AML-193 (cell line): ENCODE data around the gene CDH23.
"Not testable (repeated sequence)": the region's sequence is repeated elsewhere in the genome, so short reads cannot be mapped to it uniquely, and the experiment has no call there.

Source experiments
- DNase-seq, 2 experiments: peaks; one replicate each; lab custom pipeline; 2025; lab: John Stamatoyannopoulos, UW

Gene CDH23

DNA sequence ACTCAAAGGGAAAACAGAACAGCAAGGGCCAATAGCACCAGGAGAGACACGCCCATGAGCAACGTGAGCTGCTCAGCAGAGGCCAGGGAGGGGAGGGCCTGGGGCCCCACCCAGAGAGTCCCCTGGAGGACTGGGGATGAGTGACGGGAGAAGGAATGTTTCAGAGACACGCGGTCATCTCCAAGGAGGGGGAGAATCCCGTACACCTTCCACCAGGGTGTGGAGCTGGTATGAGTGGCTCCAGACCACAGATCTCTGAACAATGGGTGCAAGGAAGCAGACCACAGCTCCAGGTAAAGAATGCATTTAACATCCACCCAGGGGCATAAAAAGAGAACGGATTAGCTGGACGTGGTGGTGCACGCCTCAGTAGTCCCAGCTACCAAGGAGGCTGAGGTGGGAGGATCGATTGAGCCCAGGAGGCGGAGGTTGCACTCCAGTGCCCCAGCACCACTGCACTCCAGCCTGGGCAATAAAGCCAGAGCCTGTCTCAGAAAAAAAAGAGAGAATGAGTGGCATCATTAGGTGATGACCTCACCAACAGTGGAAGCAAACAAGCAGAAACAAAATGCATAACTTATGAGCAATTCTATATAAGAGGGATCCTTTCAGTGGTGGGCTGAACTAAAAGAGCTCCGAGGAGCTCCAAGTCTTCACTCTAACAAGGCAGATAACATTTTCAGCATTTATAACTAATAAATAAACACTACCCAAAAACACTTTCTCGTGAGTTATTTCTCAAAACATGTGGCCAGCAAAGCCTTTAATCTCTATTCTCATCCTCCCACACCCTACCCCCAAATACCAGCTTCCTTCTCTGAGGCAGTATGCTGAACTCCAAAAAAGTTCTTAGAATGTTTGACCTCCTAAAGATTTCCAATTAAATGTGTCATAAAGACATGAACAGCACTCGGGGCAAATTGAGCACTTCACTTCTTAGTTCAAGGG lies 441.8 kb downstream of the CDH23 start:
- DNase-seq: no peak

DNA sequence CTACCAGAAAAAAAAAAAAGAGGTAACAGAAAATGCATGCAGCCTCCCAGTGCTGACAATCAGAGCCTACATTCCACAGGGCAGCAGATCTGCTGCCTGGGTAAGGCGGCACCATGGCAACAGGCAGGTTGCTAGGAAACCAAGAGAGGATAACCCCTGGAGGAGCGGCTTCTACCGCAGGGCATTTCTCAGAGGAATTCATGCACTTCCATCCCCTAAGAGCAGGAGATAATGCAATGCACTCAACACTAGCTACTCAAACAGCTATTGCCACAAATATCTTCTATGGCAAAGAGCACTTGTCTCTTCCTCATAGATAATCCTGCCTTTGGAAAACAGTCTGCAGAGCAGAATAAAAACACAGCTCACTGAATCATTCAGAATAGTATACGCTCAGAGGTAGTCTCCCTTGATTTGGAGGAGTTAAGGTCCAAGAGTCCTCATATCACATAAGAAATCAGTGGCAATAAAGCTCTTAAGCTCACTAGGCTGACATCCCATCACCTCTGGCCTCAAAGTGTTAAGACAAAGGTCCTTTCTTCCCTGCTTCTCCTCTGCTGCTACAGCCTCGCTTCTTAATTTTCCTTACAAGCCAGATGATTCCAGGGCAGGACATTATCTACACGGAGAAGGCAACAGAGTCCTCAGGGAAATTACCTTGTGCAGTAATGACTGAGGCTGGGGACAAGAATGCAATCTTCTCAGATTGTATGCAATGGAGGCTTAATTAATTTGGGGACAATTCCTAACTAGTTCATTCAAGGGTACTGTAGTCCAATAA lies 443.6 kb downstream of the CDH23 start:
- no peak for DNase-seq

DNA sequence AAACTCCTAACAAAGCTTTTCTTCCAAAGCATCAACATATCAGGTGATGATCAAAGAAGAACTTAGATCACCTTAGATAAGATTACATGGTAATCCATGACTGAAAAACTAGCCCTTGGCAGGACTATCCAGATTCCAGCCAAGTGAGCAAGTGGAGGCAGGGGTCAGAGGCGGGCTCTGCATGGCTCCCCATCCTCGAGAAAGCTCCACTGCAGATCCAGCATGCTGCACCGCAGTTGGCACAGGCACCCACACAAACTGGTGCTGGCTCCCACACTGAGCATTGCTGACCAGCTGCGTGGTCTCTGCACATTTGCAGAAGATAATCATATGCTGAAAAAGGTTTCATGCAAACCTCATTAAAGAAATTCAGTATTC lies 444.2 kb downstream of the CDH23 start:
- no peak for DNase-seq

DNA sequence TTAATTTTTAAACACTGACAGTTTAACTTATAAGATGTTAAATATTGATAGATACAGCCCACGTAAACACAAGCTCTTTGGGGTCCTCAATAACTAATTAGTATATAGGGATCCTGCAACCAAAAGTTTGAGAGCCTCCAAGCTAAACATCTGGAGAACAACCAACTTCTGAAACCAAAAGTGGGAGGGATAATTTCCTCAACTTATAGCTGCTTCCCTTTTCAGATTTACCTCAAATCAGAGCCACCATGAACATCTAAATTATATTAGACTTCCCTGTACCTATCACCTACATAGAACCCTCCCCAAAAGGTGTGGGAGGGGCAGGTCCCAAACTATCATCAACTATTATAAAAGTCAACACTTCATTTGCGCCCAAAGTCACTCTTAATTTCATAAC lies 445.7 kb downstream of the CDH23 start:
- no peak for DNase-seq

DNA sequence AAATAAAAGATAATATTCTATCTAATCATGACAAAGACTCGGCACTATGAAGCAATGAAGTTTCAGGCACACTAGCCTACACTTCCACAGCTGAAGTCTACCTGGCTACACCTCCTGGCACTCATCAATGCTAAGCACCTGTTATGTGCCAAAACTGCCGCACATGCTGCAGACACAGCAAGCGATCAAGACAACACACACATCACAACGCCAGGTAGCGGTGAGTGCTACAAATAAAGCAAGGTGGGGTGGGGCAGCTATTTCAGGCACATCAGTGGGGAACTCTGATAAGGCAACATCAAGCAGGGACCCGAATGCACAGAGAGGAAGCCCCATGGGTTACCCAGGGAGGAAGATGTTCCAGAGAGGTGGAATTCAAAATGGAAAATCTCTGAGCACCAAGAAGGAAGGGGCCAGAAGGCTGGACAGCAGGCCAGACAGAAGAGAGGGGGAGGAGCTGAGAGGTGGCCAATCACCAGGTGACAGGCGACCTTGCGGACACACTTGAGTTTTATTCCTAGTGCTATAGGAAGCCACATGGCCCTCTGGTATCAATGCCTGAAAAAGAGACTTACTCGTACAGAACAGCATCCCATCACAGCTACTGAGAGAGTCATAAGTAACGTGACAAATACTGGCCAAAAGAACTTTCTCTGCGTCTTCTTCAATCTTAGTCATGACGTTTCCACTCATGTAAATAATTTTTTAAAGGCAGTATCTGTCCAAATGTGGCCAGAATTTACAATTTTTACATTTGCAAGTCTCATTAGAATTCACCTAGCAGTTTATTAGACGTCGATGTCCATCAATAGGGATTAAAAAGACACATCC lies 446.4 kb downstream of the CDH23 start:
- DNase-seq: no peak

DNA sequence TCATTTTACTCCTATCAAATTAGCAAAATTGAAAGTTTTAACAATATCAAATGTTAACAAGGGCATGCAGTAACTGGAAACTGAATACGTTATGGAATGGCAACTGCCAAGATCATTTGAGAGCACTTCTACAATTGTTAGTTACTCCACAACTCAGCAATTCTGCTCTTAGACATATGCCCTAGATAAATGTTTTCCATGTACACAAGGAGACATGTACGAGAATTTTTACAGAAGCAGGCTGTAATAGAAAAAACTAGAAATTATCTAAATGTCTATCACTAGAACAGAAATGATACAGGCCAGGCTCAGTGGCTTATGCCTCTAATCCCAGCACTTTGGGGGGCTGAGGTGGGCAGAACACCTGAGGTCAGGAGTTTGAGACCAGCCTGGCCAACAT lies 447.4 kb downstream of the CDH23 start:
- DNase-seq: no peak

DNA sequence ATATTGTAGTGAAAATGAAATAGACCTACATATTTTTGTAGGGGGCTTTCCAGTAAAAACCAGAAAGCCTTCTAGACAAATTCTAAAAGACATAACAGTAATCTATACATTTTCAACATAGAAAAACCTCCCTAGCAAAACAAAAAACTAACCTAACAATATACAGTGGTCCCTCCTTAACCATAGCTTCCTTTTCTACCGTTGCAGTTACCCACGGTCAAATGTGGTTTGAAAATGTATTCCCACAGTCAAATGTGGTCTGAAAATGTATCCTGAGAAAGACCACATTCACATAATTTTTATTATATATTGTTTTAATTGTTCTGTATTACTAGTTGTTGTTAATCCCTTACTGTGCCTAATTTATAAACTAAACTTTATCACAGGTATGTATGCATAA lies 448.0 kb downstream of the CDH23 start:
- DNase-seq: no peak

DNA sequence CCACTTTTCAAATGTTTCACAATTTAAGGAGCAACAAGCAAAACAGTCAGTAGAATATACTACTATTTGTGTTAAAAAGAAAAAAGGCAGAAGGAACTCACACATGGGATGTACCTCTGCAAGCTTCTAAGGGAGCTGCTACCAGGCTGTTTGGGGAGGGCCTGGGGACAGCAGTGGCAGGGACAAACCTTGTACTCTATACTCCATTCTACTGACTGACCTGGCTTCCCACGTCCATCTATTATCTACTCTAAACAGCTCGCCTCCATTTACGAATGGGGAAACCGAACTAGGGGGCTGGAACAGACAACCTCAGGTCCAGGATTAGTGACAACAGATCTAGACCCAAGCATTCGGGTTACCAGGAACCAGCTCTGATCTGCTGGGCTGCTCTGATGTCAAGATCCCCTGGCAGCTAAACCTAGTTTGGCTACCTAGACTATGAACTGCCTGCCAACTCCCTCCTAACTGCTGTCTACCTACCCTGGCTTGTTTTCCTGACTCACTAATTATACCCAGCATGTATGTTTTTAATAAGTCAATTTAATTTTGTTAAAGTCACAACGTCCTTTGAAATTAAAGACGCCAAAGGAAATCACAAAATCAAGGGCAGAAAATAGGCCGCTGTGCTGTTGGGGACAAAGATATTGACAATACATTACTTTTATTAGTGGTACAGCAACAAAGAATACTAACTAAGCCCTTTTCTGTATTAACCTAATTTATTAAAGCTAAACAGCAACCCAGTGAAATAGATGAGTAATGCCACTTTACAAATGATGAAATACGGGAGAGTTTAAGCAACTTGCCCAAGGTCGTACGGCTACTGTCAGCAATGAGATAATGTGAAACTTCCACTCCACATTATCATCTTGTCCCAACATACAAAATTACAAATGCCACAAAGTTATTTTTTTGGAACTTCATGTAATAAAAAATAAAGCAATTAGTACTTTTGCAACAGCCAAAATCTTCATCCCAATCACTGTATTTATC lies 449.0 kb downstream of the CDH23 start:
- peak in 1 of 2 experiments; percentile 19 for DNase-seq

DNA sequence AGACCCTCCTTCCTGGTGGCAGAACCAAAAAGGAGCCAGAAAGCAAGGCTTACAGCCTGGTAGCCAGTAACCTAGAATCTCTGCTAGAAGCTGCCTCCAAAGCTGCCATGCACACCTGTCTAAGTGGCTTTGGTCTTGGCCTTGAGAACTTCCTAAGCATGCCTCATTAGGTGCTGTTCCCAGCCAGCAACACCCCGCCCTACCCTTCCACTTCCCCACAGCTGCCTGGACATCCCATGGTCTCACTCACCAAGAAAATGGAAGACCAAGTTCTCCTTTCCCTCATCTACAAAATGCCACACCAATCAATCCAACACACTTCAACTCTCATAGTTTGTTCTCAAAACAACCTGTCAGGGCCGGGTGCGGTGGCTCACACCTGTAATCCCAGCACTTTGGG lies 450.1 kb downstream of the CDH23 start:
- no peak for DNase-seq

DNA sequence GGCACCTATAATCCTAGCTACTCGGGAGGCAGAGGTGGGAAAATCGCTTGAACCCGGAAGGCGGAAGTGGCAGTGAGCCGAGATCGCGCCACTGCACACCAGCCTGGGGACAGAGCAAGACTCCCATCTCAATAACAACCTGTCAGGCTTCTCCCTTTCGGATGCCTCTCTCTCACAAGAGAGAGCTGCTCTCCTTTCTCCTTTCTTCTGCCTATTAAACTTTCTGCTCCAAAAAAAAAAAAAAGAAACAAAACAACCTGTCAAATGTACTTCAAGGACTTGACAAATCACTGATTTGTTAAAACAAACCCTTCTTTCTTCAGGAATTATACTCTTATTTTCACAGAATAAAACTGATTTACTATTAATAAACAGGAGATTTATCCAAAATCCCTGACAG lies 450.7 kb downstream of the CDH23 start:
- no peak for DNase-seq

DNA sequence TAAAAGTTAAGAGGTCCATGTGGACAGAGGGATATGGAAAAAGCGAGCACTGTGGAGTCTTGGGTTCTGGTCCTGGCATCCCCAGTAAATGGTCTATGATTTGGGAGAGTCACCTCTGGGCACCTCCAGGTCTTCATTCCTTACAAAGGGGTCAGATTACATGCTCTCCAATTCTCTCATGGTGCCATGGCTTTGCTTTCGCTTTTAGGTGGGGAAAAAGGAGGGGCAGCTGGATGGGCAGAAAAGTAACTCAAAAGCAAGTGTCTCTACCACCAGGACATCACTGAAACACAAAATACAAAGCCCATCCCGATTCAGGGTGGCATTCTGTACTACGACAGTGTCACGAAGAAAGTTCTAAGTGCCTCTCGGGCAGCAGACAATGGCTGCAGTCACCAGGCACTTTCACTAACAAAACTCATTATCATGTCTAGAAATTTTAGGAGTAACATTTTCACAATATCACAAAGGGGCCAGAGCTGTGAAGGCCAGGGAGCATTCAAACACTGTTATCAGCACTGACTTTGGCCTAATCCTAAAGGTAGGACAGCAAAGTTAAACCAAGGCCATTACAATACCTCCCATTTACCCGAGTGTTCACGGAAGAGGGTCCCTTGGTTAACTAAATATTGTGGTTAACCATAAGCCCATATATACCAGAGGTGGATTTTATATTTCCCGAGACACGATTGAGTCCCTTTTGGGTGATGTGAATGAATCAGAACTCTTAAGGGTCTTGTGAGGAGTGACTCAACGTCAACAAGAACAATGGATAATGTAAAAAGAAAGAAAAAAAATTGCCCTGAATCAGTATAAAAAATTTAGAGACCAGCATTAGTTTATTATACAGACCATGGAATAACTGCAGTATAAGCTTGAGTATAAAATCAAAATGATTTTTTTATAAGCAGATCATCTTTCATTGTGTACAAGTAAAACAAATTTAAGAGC lies 451.9 kb downstream of the CDH23 start:
- DNase-seq: no peak

DNA sequence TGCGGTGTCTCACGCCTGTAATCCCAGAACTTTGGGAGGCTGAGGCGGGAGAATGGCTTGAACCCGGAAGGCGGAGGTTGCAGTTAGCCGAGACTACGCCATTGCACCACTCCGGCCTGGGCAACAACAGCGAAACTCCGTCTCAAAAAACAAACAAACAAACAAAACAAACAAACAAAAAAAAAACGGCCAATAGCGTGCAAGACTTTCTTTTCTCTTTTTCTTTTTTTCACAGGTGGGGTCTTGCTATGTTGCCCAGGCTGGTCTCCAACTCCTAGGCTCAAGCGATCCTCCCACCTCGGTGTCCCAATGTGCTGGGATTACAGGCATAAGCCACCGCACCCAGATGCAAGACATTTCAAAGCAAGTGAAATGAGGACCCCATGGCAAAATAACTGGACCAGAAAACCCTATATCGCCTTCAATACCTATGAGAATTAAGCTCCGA lies 452.8 kb downstream of the CDH23 start:
- no peak for DNase-seq

DNA sequence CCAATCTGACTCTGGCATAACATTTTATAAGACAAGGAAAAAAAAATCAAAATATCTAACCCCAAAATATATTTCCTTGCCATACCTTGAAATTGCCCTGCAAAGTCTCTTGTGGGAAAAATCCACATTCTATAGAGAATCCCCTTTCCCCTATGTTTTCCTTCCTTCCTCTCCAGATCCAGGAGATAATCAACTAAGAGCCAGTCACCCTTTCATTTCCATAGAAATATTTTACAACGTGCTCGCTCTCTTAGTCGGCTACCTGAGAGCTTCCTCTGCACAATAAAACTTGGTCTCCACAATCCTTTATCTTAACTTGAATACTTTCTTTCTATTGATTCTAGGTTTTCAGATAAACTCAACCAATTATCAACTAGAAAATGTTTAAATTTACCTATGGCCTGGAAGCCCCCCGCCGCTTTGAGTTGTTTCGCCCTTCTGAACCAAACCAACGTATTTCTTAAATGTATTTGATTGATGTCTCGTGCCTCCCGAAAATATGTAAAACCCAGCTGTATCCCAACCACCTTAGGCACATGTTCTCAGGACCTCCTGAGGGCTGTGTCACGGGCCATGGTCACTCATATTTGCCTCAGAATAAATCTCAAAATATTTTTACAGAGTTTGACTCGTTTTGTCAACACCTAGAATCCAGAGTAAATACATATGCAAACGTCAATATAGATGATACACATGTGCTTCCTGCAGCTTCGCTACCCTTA lies 453.5 kb downstream of the CDH23 start:
- no peak for DNase-seq

DNA sequence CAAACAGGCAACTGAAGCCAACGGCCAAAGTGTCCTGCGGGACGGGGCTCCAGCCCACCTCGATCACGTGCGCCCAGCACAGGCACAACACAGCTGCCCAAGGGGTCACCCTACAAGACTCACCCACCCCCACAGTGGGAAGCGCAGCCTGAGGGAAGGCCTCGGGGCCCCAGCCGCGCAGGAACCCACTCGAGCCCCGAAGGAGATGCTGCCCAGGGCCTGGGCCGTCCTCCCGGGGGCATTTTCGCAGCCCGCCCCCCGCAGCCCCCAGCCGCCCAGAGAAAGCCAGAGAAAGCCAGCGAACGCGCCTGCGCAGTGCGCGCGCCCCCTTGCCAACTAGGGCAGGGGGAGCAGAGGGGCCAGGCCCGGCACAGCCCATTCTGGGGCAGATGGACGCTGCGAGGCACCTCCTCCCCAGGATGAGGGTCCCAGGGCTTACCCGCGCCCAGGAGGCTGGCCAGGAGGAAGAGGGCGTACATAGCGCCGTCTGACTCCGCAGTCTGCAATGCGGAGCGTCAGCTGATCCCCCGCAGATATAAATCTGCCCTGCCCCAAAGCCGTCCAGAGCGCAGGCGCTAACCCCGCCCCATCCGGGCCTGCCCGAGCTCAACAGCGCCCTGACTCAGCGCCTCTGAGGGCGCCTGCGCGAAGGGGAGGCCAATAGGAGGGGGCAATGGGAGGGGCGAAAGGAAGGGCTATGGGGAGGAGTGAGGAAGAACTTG lies 454.2 kb downstream of the CDH23 start, which contains the start of gene PSAP:
Gene PSAP, minus strand, starts transcription at position 509 of the 722 bp plus-strand sequence. Its CDS starts 30 bp downstream, at position 479.
- DNase-seq: peak; percentile 85 to 91

DNA sequence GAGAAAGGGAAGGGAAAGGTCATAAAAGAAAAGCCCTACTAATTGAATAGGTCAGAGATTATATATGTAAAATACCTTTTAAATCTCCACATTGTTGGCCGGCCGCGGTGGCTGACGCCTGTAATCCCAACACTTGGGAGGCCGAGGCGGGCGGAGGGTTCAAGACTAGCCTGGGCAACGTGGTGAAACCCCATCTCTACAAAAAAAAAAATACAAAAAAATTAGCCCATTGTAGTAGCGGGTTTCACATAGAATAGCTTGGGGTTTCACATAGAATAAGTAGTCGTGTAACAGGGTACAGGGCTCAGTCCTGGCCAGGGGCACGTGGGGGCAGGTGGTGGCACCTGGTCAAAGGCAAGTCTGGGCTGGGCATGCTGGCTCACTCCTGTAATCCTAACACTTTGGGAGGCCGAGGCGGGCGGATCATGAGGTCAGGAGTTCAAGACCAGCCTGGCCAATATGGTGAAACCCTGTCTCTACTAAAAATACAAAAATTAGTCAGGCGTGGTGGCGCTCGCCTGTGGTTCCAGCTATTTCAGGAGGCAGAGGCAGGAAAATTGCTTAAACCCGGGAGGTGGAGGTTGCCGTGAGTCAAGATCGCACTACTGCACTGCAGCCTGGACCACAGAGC lies 454.9 kb downstream of the CDH23 start:
- DNase-seq: not testable (repeated sequence)

DNA sequence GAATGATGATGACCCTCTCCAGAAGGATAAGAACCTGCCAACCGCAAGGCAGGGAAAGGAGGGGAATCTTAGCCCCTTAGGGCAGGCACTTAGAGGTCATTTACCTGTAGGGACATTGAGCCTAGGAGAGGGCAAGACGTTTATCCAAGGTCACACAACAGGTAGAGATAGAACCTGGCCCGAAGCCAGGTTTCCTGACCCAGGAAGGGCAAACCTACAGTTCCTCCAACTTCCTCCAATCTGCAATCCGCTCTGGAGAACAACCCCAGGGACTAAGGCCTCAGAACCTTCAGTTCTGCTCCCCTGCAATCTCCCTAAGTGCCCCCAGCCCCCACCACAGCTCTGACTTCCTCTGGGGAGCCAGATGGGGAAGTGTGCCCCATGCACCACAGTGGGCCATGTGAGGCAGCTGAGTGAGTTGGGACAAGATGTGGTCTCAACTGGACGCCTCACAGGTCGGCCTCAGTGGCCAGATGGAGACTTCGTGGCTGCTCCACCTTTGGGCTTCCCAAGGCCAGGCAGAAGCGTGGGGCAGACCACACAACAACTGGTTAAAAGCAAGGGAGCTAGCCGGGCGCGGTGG lies 455.7 kb downstream of the CDH23 start:
- peak; percentile 15 to 25 for DNase-seq

DNA sequence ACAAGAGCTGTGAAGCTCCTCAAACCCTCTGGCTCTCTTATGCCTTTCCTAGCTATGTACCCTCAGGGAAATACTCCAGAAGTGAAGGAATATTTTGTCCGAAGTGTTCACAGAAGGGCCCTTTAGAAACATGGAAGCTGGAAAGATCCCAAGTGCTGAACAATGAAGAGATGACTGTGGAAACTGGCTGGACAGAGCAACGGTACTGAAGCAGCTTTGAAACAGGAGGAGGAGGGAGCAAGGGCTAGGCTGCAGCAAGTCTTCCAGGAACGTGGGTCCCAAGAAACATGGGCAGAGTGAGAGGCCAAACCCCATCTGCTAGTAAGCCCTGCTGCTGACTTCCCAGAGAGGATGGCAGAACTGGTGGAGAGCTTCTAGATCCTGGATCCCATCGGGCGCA lies 457.3 kb downstream of the CDH23 start:
- no peak for DNase-seq
